ENCODE results near the gene RNF5.
"Not testable (repeated sequence)": the region's sequence is repeated elsewhere in the genome, so short reads cannot be mapped to it uniquely, and the experiment has no call there.

Gene RNF5

DNA sequence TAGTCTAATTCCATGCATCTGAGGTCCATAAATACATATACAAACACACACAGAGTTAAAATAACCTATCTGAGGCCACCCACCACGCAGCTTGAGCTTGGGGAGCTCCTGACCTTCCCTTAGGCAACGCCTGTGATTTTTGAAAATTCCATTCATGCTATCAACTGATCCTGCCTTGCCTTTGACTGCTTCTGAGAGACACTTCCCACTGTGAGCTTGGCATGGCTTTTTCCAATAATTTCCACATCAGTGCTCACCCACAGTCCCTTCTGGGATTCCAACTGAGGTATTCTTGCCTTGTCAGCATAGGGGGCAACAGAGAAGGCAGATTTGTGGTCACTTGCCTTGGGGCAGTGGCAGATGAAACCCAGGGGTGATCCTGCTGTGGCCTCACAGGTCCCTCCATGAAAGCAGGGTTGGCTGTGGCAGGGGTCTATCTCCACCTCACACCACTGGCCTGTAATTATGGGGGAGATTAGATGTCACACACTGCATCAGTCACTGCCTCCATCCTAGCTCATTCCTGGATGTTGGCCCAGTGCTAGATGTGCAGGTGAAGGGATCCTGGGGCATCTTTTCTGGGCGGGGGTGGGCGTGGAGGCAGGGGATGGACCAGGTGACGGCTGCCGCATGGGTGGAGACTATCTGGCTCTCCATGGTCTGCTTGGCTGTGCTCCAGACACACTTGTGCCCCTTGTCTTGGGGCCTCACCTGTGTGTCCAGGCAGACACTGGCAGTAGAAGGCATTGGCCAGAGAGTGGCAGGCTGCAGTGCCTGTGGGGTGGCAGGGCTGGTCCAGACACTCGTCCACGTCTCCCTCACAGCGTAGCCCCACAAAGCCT is 25.4 kb downstream of the RNF5 start:
- H3K27ac ChIP-seq (ENCODE audit: low read depth, low read length): no peak overlapping the region
- H3K27me3 ChIP-seq (ENCODE audit: control insufficient read depth, insufficient read depth, low read length): no peaks in the 10 kb centered on the region; the same call in 1 of the 2 replicates
- H3K36me3 ChIP-seq (ENCODE audit: control insufficient read depth, insufficient read depth, low read length): no peaks in the 10 kb centered on the region
- H3K9me3 ChIP-seq (ENCODE audit: control insufficient read depth, insufficient read depth, low read depth, low read length): no peaks in the 10 kb centered on the region
- H3K4me3 ChIP-seq (ENCODE audit: low read depth, low read length): no peak overlapping the region
- no peaks in the 10 kb centered on the region for H3K4me1 ChIP-seq (ENCODE audit: control insufficient read depth, insufficient read depth, low read length)
- no peak overlapping the region for H3K9ac ChIP-seq (ENCODE audit: low read length)

- no peak overlapping the region for H3K9ac ChIP-seq (ENCODE audit: low read length)
Measured at GRCh38 chr6:32204268-32204715, 26.1 kb downstream of the RNF5 start.

GRCh38 chr6:32208996-32209395 is 30.8 kb downstream of the RNF5 start:
- no peaks in the 10 kb centered on the region for H3K4me1 ChIP-seq (ENCODE audit: control insufficient read depth, insufficient read depth, low read length)
- H3K27ac ChIP-seq (ENCODE audit: low read depth, low read length): no peak overlapping the region
- no peaks in the 10 kb centered on the region for H3K9me3 ChIP-seq (ENCODE audit: control insufficient read depth, insufficient read depth, low read depth, low read length)
- no peak overlapping the region for H3K9ac ChIP-seq (ENCODE audit: low read length)
- no peaks in the 10 kb centered on the region; the same call in 1 of the 2 replicates for H3K27me3 ChIP-seq (ENCODE audit: control insufficient read depth, insufficient read depth, low read length)
- H3K4me3 ChIP-seq (ENCODE audit: low read depth, low read length): no peak overlapping the region
- no peaks in the 10 kb centered on the region for H3K36me3 ChIP-seq (ENCODE audit: control insufficient read depth, insufficient read depth, low read length)

More at GRCh38 chr6:32204268-32204715, 26.1 kb downstream of the RNF5 start:
- H3K9me3 ChIP-seq (ENCODE audit: control insufficient read depth, insufficient read depth, low read depth, low read length): no peaks in the 10 kb centered on the region
- H3K27ac ChIP-seq (ENCODE audit: low read depth, low read length): no peak overlapping the region
- H3K27me3 ChIP-seq (ENCODE audit: control insufficient read depth, insufficient read depth, low read length): no peaks in the 10 kb centered on the region; the same call in 1 of the 2 replicates
- H3K4me3 ChIP-seq (ENCODE audit: low read depth, low read length): no peak overlapping the region
- H3K36me3 ChIP-seq (ENCODE audit: control insufficient read depth, insufficient read depth, low read length): no peaks in the 10 kb centered on the region
- no peaks in the 10 kb centered on the region for H3K4me1 ChIP-seq (ENCODE audit: control insufficient read depth, insufficient read depth, low read length)

DNA sequence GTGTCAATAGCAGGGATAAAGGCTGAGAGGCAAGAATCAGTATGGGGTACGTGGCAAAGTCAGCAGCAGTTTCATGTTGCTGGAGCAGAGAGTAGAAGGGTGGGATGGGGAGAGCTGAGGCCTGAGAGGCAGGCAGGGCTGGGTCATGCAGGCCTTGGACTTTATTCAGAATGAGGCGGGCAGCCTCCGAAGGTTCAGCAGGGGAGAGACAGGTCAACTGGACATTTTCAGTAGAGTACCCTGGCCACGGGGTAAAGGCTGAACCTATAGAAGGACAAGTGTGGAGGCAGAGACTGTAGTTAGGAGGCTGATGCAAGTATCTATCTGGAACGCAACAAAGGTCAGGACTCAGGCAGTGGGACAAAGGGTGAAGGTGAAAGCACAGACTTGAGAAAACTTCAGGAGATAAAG is 32.0 kb downstream of the RNF5 start:
- H3K4me1 ChIP-seq (ENCODE audit: control insufficient read depth, insufficient read depth, low read length): no peaks in the 10 kb centered on the region
- no peaks in the 10 kb centered on the region; the same call in 1 of the 2 replicates for H3K27me3 ChIP-seq (ENCODE audit: control insufficient read depth, insufficient read depth, low read length)
- no peaks in the 10 kb centered on the region for H3K36me3 ChIP-seq (ENCODE audit: control insufficient read depth, insufficient read depth, low read length)
- no peak overlapping the region for H3K9ac ChIP-seq (ENCODE audit: low read length)
- H3K9me3 ChIP-seq (ENCODE audit: control insufficient read depth, insufficient read depth, low read depth, low read length): no peaks in the 10 kb centered on the region
- no peak overlapping the region for H3K27ac ChIP-seq (ENCODE audit: low read depth, low read length)
- H3K4me3 ChIP-seq (ENCODE audit: low read depth, low read length): no peak overlapping the region

DNA sequence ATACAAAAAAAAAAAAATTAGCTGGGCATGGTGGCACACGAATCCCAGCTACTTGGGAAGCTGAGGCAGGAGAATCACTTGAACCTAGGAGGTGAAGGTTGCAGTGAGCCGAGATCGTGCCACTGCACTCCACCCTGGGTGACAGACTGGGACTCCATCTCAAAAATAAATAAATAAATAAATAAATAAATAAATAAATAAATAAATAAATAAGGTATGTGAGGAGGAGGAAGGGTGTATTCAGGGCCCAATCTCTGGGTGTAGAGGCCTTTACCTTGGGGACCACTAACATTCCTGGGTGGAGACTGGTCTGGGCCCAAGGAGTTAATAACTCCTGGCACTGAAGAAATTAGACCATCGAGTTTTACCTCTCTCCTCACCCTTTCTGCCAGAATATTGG is 33.2 kb downstream of the RNF5 start:
- H3K4me1 ChIP-seq (ENCODE audit: control insufficient read depth, insufficient read depth, low read length); H3K27ac ChIP-seq (ENCODE audit: low read depth, low read length); H3K9me3 ChIP-seq (ENCODE audit: control insufficient read depth, insufficient read depth, low read depth, low read length); H3K36me3 ChIP-seq (ENCODE audit: control insufficient read depth, insufficient read depth, low read length); H3K9ac ChIP-seq (ENCODE audit: low read length); H3K27me3 ChIP-seq (ENCODE audit: control insufficient read depth, insufficient read depth, low read length); H3K4me3 ChIP-seq (ENCODE audit: low read depth, low read length): not testable (repeated sequence)

GRCh38 chr6:32212076-32212760 is 34.0 kb downstream of the RNF5 start:
- Histone ChIP-seq H3K36me3 (ENCODE audit: control insufficient read depth, insufficient read depth, low read length) (no peaks in the 10 kb centered on the region), H3K4me3 (ENCODE audit: low read depth, low read length) (no peak overlapping the region), H3K9ac (ENCODE audit: low read length) (no peak overlapping the region), H3K27ac (ENCODE audit: low read depth, low read length) (no peak overlapping the region), H3K27me3 (ENCODE audit: control insufficient read depth, insufficient read depth, low read length) (no peaks in the 10 kb centered on the region; the same call in 1 of the 2 replicates), H3K9me3 (ENCODE audit: control insufficient read depth, insufficient read depth, low read depth, low read length) (no peaks in the 10 kb centered on the region), H3K4me1 (ENCODE audit: control insufficient read depth, insufficient read depth, low read length) (no peaks in the 10 kb centered on the region)

DNA sequence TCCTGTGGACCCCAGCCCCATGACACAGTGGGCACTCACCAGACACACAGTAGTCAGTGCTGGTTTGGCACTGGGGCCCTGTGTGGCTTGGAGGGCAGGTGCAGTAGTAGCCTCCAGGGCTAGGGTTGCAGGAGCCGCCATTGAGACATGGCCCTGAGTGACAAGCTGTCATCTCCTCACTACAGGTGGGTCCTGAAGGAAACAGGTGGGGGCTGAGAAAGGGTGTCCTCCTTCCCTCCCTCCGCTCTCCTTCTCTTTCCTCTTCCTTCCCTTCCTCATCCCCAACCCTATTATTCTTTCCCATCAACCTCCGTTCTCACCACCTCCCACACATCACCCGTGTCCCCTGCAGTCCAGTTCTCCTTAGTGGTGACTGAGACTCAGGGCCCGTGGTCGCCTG is 35.4 kb downstream of the RNF5 start:
- no peaks in the 10 kb centered on the region for H3K36me3 ChIP-seq (ENCODE audit: control insufficient read depth, insufficient read depth, low read length)
- no peak overlapping the region for H3K9ac ChIP-seq (ENCODE audit: low read length)
- H3K27me3 ChIP-seq (ENCODE audit: control insufficient read depth, insufficient read depth, low read length): peaks cover 2% of the 10 kb centered on the region; the same call in 1 of the 2 replicates
- no peaks in the 10 kb centered on the region for H3K4me1 ChIP-seq (ENCODE audit: control insufficient read depth, insufficient read depth, low read length)
- no peak overlapping the region for H3K4me3 ChIP-seq (ENCODE audit: low read depth, low read length)
- no peaks in the 10 kb centered on the region for H3K9me3 ChIP-seq (ENCODE audit: control insufficient read depth, insufficient read depth, low read depth, low read length)
- H3K27ac ChIP-seq (ENCODE audit: low read depth, low read length): no peak overlapping the region

DNA sequence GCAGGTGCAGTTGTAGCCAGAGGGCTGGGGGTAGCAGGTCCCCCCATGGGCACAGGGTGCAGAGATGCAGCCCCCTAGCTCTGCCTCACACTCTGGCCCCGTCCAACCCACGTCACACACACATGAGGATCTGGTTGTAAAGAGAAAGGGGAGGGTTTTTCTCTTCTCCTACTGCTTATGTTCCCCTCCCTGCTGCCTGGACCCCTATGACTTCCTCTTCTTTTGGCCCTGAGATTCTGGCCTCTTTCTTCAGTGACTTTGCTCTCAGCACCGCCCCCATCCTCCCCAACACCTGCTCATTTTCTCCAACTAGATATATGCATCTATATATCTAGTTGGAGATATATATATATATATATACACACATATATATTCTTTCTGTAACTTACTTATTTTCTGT is 35.9 kb downstream of the RNF5 start:
- no peak overlapping the region for H3K27ac ChIP-seq (ENCODE audit: low read depth, low read length)
- no peaks in the 10 kb centered on the region for H3K36me3 ChIP-seq (ENCODE audit: control insufficient read depth, insufficient read depth, low read length)
- H3K27me3 ChIP-seq (ENCODE audit: control insufficient read depth, insufficient read depth, low read length): peaks cover 5% of the 10 kb centered on the region; the same call in 1 of the 2 replicates
- H3K4me1 ChIP-seq (ENCODE audit: control insufficient read depth, insufficient read depth, low read length): no peaks in the 10 kb centered on the region
- no peak overlapping the region for H3K4me3 ChIP-seq (ENCODE audit: low read depth, low read length)
- no peaks in the 10 kb centered on the region for H3K9me3 ChIP-seq (ENCODE audit: control insufficient read depth, insufficient read depth, low read depth, low read length)
- no peak overlapping the region for H3K9ac ChIP-seq (ENCODE audit: low read length)

- Histone ChIP-seq H3K9me3 (ENCODE audit: control insufficient read depth, insufficient read depth, low read depth, low read length) (no peaks in the 10 kb centered on the region), H3K27me3 (ENCODE audit: control insufficient read depth, insufficient read depth, low read length) (peaks cover 8% of the 10 kb centered on the region; the same call in 1 of the 2 replicates), H3K4me3 (ENCODE audit: low read depth, low read length) (no peak overlapping the region), H3K36me3 (ENCODE audit: control insufficient read depth, insufficient read depth, low read length) (no peaks in the 10 kb centered on the region), H3K27ac (ENCODE audit: low read depth, low read length) (no peak overlapping the region), H3K4me1 (ENCODE audit: control insufficient read depth, insufficient read depth, low read length) (no peaks in the 10 kb centered on the region), H3K9ac (ENCODE audit: low read length) (no peak overlapping the region)
Measured at GRCh38 chr6:32215617-32216016, 37.4 kb downstream of the RNF5 start.

GRCh38 chr6:32216285-32216684 is 38.1 kb downstream of the RNF5 start:
- peaks cover 14% of the 10 kb centered on the region; the same call in 1 of the 2 replicates for H3K27me3 ChIP-seq (ENCODE audit: control insufficient read depth, insufficient read depth, low read length)
- no peaks in the 10 kb centered on the region for H3K4me1 ChIP-seq (ENCODE audit: control insufficient read depth, insufficient read depth, low read length)
- H3K27ac ChIP-seq (ENCODE audit: low read depth, low read length): no peak overlapping the region
- H3K36me3 ChIP-seq (ENCODE audit: control insufficient read depth, insufficient read depth, low read length): no peaks in the 10 kb centered on the region
- no peaks in the 10 kb centered on the region for H3K9me3 ChIP-seq (ENCODE audit: control insufficient read depth, insufficient read depth, low read depth, low read length)
- no peak overlapping the region for H3K4me3 ChIP-seq (ENCODE audit: low read depth, low read length)
- H3K9ac ChIP-seq (ENCODE audit: low read length): no peak overlapping the region

DNA sequence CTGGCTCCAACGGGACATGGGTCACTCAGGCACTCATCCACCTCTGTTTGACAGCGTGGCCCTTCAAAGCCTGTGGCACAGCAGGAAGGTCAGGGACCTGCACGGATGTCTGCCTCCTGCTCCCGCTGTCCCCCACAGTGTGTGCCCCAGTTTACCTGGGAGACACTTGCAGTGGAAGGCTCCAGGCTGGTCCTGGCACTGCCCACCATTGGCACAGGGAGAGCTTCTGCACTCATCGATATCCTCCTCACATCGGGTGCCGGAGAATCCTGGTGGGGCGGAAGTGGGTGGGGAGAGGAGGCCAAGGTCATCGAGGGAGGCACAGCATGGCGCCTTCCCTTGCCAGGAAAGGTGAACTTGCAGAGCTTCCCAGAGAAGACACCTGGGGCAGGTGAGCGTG is 38.8 kb downstream of the RNF5 start:
- Histone ChIP-seq H3K27ac (ENCODE audit: low read depth, low read length) (no peak overlapping the region), H3K36me3 (ENCODE audit: control insufficient read depth, insufficient read depth, low read length) (no peaks in the 10 kb centered on the region), H3K27me3 (ENCODE audit: control insufficient read depth, insufficient read depth, low read length) (peaks cover 16% of the 10 kb centered on the region; the same call in 1 of the 2 replicates), H3K4me3 (ENCODE audit: low read depth, low read length) (no peak overlapping the region), H3K9ac (ENCODE audit: low read length) (no peak overlapping the region), H3K4me1 (ENCODE audit: control insufficient read depth, insufficient read depth, low read length) (no peaks in the 10 kb centered on the region), H3K9me3 (ENCODE audit: control insufficient read depth, insufficient read depth, low read depth, low read length) (no peaks in the 10 kb centered on the region)
